Measurements from ENCODE around the gene NRIP1. TPM values are rescaled to one million over a fixed set of nuclear protein-coding genes. Genes with fewer than 3 reads are reported as not detected.

NRIP1 gene
- total RNA-seq, 2 donors from 2014 or later: 29.9 to 35.9 TPM

DNA sequence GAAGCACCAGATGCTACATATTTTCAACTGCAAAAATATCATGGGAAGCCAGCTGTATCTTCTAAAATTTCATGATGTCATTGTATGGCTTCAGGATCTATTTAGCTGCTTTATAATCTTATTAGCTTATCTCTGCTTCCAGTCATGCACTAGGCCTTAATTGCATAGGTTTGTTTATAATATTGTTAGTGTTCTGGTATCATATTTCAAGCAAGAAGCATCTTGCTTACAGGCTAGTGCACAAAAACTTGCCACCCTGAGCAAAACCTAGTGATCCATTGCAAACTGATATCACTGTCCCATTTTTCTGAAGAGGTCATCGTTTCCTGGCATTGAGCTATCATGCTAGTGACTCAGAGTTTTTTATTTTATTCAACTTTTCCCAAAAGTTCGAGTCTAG, 15.7 kb upstream of the NRIP1 start:
- DNase-seq: no peak
- Mint-ChIP-seq H3K4me1 (peaks cover 7% of the 10 kb centered on the region), H3K4me3 (no peak overlapping the region), H3K27ac (no peak overlapping the region), H3K9me3 (no peaks in the 10 kb centered on the region), H3K27me3 (ENCODE audit: insufficient read depth) (no peaks in the 10 kb centered on the region), H3K36me3 (ENCODE audit: low read depth) (no peaks in the 10 kb centered on the region)
- Histone ChIP-seq H3K27me3 (ENCODE audit: control insufficient read depth, insufficient read depth, low read length, poor library complexity, severe bottlenecking) (no peaks in the 10 kb centered on the region), H3K9me3 (ENCODE audit: control insufficient read depth, low read length) (no peaks in the 10 kb centered on the region), H3K4me1 (ENCODE audit: control insufficient read depth, insufficient read depth, low read length) (peaks cover 3% of the 10 kb centered on the region), H3K9ac (ENCODE audit: extremely low read depth, low read length, poor library complexity, severe bottlenecking) (no peak overlapping the region), H3K27ac (ENCODE audit: low read depth, low read length) (no peak overlapping the region), H3K36me3 (ENCODE audit: control insufficient read depth, insufficient read depth, low read length) (no peaks in the 10 kb centered on the region), H3K4me3 (ENCODE audit: low read length) (no peak overlapping the region)
- no peak for TF ChIP-seq CTCF (conservative IDR thresholded peaks at IDR 0.05)
- WGBS, 2 experiments (ENCODE audit: insufficient coverage in 1 of 2, insufficient read length in 1 of 2): 87 to 100% methylated on average over 1 to 2 of the region's 2 CpGs

DNA sequence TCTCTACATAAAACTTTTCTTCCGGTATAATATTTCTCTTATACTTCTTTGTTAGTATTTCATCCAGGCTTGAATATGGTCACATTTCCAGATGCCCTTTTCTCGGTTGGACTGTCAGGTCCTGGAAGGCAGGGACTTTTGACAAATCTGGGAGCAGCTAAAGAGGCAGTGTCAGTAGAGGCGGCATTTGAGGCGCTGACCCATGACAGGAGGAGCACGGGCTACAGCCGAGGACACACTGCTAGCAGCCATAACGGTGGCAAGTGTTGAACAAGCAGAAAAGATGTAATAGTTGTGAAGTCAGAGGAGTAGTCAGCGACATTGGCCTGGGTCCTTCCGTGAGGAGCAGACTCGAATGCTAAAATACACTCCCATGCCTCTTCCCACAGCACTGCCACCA, 14.5 kb upstream of the NRIP1 start:
- Mint-ChIP-seq H3K27me3 (ENCODE audit: insufficient read depth) (no peaks in the 10 kb centered on the region), H3K4me1 (peaks cover 7% of the 10 kb centered on the region), H3K9me3 (no peaks in the 10 kb centered on the region), H3K27ac (no peak overlapping the region), H3K4me3 (no peak overlapping the region), H3K36me3 (ENCODE audit: low read depth) (no peaks in the 10 kb centered on the region)
- Histone ChIP-seq H3K9ac (ENCODE audit: extremely low read depth, low read length, poor library complexity, severe bottlenecking) (no peak overlapping the region), H3K27me3 (ENCODE audit: control insufficient read depth, insufficient read depth, low read length, poor library complexity, severe bottlenecking) (no peaks in the 10 kb centered on the region), H3K9me3 (ENCODE audit: control insufficient read depth, low read length) (no peaks in the 10 kb centered on the region), H3K4me3 (ENCODE audit: low read length) (no peak overlapping the region), H3K36me3 (ENCODE audit: control insufficient read depth, insufficient read depth, low read length) (no peaks in the 10 kb centered on the region), H3K4me1 (ENCODE audit: control insufficient read depth, insufficient read depth, low read length) (peaks cover 3% of the 10 kb centered on the region), H3K27ac (ENCODE audit: low read depth, low read length) (no peak overlapping the region)
- 90 to 96% methylated on average over 5 to 8 of the region's 10 CpGs for WGBS, 2 experiments (ENCODE audit: insufficient coverage in 1 of 2, insufficient read length in 1 of 2)
- DNase-seq: no peak
- no peak for TF ChIP-seq CTCF (conservative IDR thresholded peaks at IDR 0.05)

- Histone ChIP-seq H3K9ac (ENCODE audit: extremely low read depth, low read length, poor library complexity, severe bottlenecking) (no peak overlapping the region), H3K27me3 (ENCODE audit: control insufficient read depth, insufficient read depth, low read length, poor library complexity, severe bottlenecking) (no peaks in the 10 kb centered on the region), H3K4me1 (ENCODE audit: control insufficient read depth, insufficient read depth, low read length) (peaks cover 3% of the 10 kb centered on the region), H3K9me3 (ENCODE audit: control insufficient read depth, low read length) (no peaks in the 10 kb centered on the region), H3K27ac (ENCODE audit: low read depth, low read length) (no peak overlapping the region), H3K4me3 (ENCODE audit: low read length) (no peak overlapping the region), H3K36me3 (ENCODE audit: control insufficient read depth, insufficient read depth, low read length) (no peaks in the 10 kb centered on the region)
- no peak for TF ChIP-seq CTCF (conservative IDR thresholded peaks at IDR 0.05)
- no peaks in the 10 kb centered on the region for H3K36me3 Mint-ChIP-seq (ENCODE audit: low read depth)
- DNase-seq: no peak
- no peaks in the 10 kb centered on the region for H3K9me3 Mint-ChIP-seq
- no peak overlapping the region for H3K27ac Mint-ChIP-seq
- H3K4me3 Mint-ChIP-seq: no peak overlapping the region
- H3K4me1 Mint-ChIP-seq: peaks cover 7% of the 10 kb centered on the region
- 80 to 93% methylated on average over 1 to 2 of the region's 2 CpGs for WGBS, 2 experiments (ENCODE audit: insufficient coverage in 1 of 2, insufficient read length in 1 of 2)
- H3K27me3 Mint-ChIP-seq (ENCODE audit: insufficient read depth): no peaks in the 10 kb centered on the region
These were observed 13.4 kb upstream of the NRIP1 start for GRCh38 chr21:15078180-15078579.
